Ishikawa (cell line): ENCODE results near the gene SHB.

Source experiments
- TAF1 ChIP-seq: IDR thresholded peaks from 2 replicates; pipeline ENCODE4 v1.6.1; 2012; ENCODE audit warnings: low read depth, mild to moderate bottlenecking
- TCF12 ChIP-seq: IDR thresholded peaks from 2 replicates; pipeline ENCODE4 v1.6.1; 2012; ENCODE audit warnings: low read depth
- YY1 ChIP-seq: IDR thresholded peaks from 2 replicates; pipeline ENCODE4 v1.6.1; 2012; ENCODE audit warnings: low read depth

- no peak for TF ChIP-seq TAF1
- no peak for TF ChIP-seq YY1
- TF ChIP-seq TCF12 = no peak
Observed at GRCh38 chr9:38085308-38085707, 16.3 kb upstream of the SHB start.
